CD8-positive, alpha-beta memory T cell (primary cell): ENCODE data around the gene CNFN. TPM values are rescaled to one million over a fixed set of nuclear protein-coding genes. Genes with fewer than 3 reads are reported as not detected.

Experiments
- CTCF ChIA-PET: fragments of 350-600 bp; sonication (Branson Sonifier 250); formaldehyde crosslinking; loops from one replicate; lab custom pipeline; 2021; ENCODE audit warnings: antibody characterized with exemption; lab: Charles Lee
- POLR2A ChIA-PET: fragments of 350-600 bp; sonication (Branson Sonifier 250); formaldehyde crosslinking; loops from one replicate; lab custom pipeline; 2021; ENCODE audit warnings: antibody characterized with exemption; lab: Charles Lee
- DNase-seq, 5 donors: peaks; one replicate each; pipeline versions ENCODE4 v3.0.0 to v3.0.0-alpha.2; 2020 to 2022; ENCODE audit warnings: mixed read lengths in 1 of 5
- H3K27ac ChIP-seq: one replicate; pipeline ENCODE4 v1.7.0; 2013; ENCODE audit warnings: low read depth, mild to moderate bottlenecking, low read length, moderate library complexity
- H3K27me3 ChIP-seq: 2 replicates; pipeline ENCODE4 v1.7.0; 2013; ENCODE audit warnings: low read length, mild to moderate bottlenecking; ENCODE audit not compliant: insufficient read depth, poor library complexity, severe bottlenecking
- H3K36me3 ChIP-seq: 2 replicates; pipeline ENCODE4 v1.7.0; 2013; ENCODE audit warnings: mild to moderate bottlenecking, low read length, moderate library complexity; ENCODE audit not compliant: insufficient read depth
- H3K4me1 ChIP-seq: 2 replicates; pipeline ENCODE4 v1.7.0; 2013; ENCODE audit warnings: mild to moderate bottlenecking, low read length, moderate library complexity; ENCODE audit not compliant: insufficient read depth
- H3K4me3 ChIP-seq: 2 replicates; pipeline ENCODE4 v1.7.0; 2013; ENCODE audit warnings: mild to moderate bottlenecking, low read length
- H3K9me3 ChIP-seq: 2 replicates; pipeline ENCODE4 v1.7.0; 2013; ENCODE audit warnings: mild to moderate bottlenecking, low read length
- H3K27ac Mint-ChIP-seq, 8 donors: one replicate each; pipeline ENCODE4 v1.8.0; 2020 to 2021; ENCODE audit warnings: mixed read lengths in 8 of 8, mild to moderate bottlenecking in 6 of 8, inconsistent platforms in 3 of 8, moderate library complexity in 3 of 8
- H3K27me3 Mint-ChIP-seq, 2 donors: one replicate each; pipeline ENCODE4 v1.8.0; 2020 to 2021; ENCODE audit warnings: mixed read lengths in 2 of 2, mild to moderate bottlenecking in 1 of 2, moderate library complexity in 1 of 2
- H3K36me3 Mint-ChIP-seq, 3 donors: one replicate each; pipeline ENCODE4 v1.8.0; 2020 to 2021; ENCODE audit warnings: mixed read lengths in 3 of 3, inconsistent platforms in 1 of 3, mild to moderate bottlenecking in 1 of 3
- H3K4me1 Mint-ChIP-seq, 3 donors: one replicate each; pipeline ENCODE4 v1.8.0; 2020 to 2021; ENCODE audit warnings: mixed read lengths in 3 of 3, inconsistent platforms in 1 of 3, mild to moderate bottlenecking in 1 of 3
- H3K4me3 Mint-ChIP-seq, 7 donors: one replicate each; pipeline ENCODE4 v1.8.0; 2020 to 2021; ENCODE audit warnings: mixed read lengths in 7 of 7, mild to moderate bottlenecking in 6 of 7, moderate library complexity in 4 of 7, inconsistent platforms in 2 of 7
- H3K9me3 Mint-ChIP-seq, 5 donors: one replicate each; pipeline ENCODE4 v1.8.0; 2020 to 2022; ENCODE audit warnings: mixed read lengths in 5 of 5, mild to moderate bottlenecking in 3 of 5, moderate library complexity in 2 of 5, inconsistent platforms in 1 of 5
- polyA plus RNA-seq: library from polyadenylated mRNA; unstranded; fragments of 300-500 nt; fragmentation: Illumina TruSeq; gene quantifications from one replicate; pipeline ENCODE4 v1.2.3, GENCODE V29; 2021
- total RNA-seq, 2 experiments: library from RNA; stranded (reverse); gene quantifications; one replicate each; pipeline ENCODE4 v1.2.3, GENCODE V29; 2021

The CNFN gene
- total RNA-seq (not detected), polyA plus RNA-seq (not detected)

GRCh38 chr19:42389899-42390298 lies at the start of gene CNFN:
Gene CNFN (minus strand): TSS chr19:42390297. CDS start chr19:42389037, 1,260 bp downstream.
- POLR2A ChIA-PET: no interaction called here
- H3K4me1 Mint-ChIP-seq: peaks cover 5 to 7% (median 6%) of the 10 kb centered on the region in 3 donors

GRCh38 chr19:42436006-42436405 lies 45.9 kb upstream of the CNFN start:
- no peaks in the 10 kb centered on the region for H3K36me3 Mint-ChIP-seq
- H3K9me3 Mint-ChIP-seq: no peaks in the 10 kb centered on the region
- no peak overlapping the region for H3K4me3 ChIP-seq

More at GRCh38 chr19:42389899-42390298, at the start of gene CNFN:
- DNase-seq: no peak
- H3K36me3 ChIP-seq: no peaks in the 10 kb centered on the region
- no peaks in the 10 kb centered on the region for H3K9me3 ChIP-seq
- CTCF ChIA-PET: interaction anchor here (0.7 kb wide), 1 partner anchor 11 kb away, joined by 3 read pairs; no protein-coding TSS in a partner anchor
- peak within 1 kb of the TSS in 1 of 8 donors; percentile 25 for H3K27ac Mint-ChIP-seq
- H3K9me3 Mint-ChIP-seq: no peaks in the 10 kb centered on the region
- peaks cover 28 to 37% of the 10 kb centered on the region in 2 donors for H3K27me3 Mint-ChIP-seq
- H3K4me3 ChIP-seq: no peak within 1 kb of the TSS
- peaks cover 4% of the 10 kb centered on the region for H3K27me3 ChIP-seq
- peaks cover 6% of the 10 kb centered on the region for H3K4me1 ChIP-seq
- H3K36me3 Mint-ChIP-seq: no peaks in the 10 kb centered on the region
- no peak within 1 kb of the TSS for H3K27ac ChIP-seq
- no peak within 1 kb of the TSS for H3K4me3 Mint-ChIP-seq

GRCh38 chr19:42435316-42435715 lies 45.2 kb upstream of the CNFN start:
- DNase-seq: no peak
- Histone ChIP-seq H3K36me3 (no peaks in the 10 kb centered on the region), H3K4me1 (peaks cover 2% of the 10 kb centered on the region), H3K9me3 (no peaks in the 10 kb centered on the region), H3K27me3 (no peaks in the 10 kb centered on the region), H3K4me3 (no peak overlapping the region), H3K27ac (no peak overlapping the region)
- CTCF ChIA-PET: interaction anchor here (1.2 to 5.1 kb wide), 3 partner anchors 12 to 334 kb away, joined by 3 to 27 read pairs (median 3); no protein-coding TSS in a partner anchor
- Mint-ChIP-seq H3K9me3 (no peaks in the 10 kb centered on the region), H3K27ac (no peak overlapping the region), H3K27me3 (no peaks in the 10 kb centered on the region), H3K36me3 (no peaks in the 10 kb centered on the region), H3K4me1 (peaks cover 7 to 14% (median 8%) of the 10 kb centered on the region in 3 donors), H3K4me3 (no peak overlapping the region)
- POLR2A ChIA-PET: interaction anchor here (0.6 kb wide), 1 partner anchor 20 kb away, joined by 3 read pairs; no protein-coding TSS in a partner anchor

More at GRCh38 chr19:42436006-42436405, 45.9 kb upstream of the CNFN start:
- Histone ChIP-seq H3K27ac (no peak overlapping the region), H3K36me3 (no peaks in the 10 kb centered on the region), H3K27me3 (no peaks in the 10 kb centered on the region), H3K4me1 (peaks cover 9% of the 10 kb centered on the region), H3K9me3 (no peaks in the 10 kb centered on the region)
- peaks cover 14 to 21% (median 15%) of the 10 kb centered on the region in 3 donors for H3K4me1 Mint-ChIP-seq
- CTCF ChIA-PET: interaction anchor here (5.1 kb wide), 1 partner anchor 16 kb away, joined by 27 read pairs; no protein-coding TSS in a partner anchor
- no peak for DNase-seq
- POLR2A ChIA-PET: interaction anchor here (0.6 kb wide), 1 partner anchor 21 kb away, joined by 3 read pairs; no protein-coding TSS in a partner anchor
- peak overlapping the region in 1 of 8 donors; percentile 26 for H3K27ac Mint-ChIP-seq
- no peak overlapping the region for H3K4me3 Mint-ChIP-seq
- H3K27me3 Mint-ChIP-seq: no peaks in the 10 kb centered on the region

GRCh38 chr19:42433503-42434260 lies 43.6 kb upstream of the CNFN start:
- Mint-ChIP-seq H3K9me3 (no peaks in the 10 kb centered on the region), H3K27ac (peak overlapping the region in 1 of 8 donors; percentile 55), H3K36me3 (no peaks in the 10 kb centered on the region), H3K4me1 (peaks cover 4 to 6% (median 5%) of the 10 kb centered on the region in 3 donors), H3K27me3 (no peaks in the 10 kb centered on the region), H3K4me3 (no peak overlapping the region)
- H3K9me3 ChIP-seq: no peaks in the 10 kb centered on the region
- POLR2A ChIA-PET: no interaction called here
- CTCF ChIA-PET: interaction anchor here (0.7 to 5.1 kb wide), 8 partner anchors 9 to 333 kb away, joined by 3 to 27 read pairs (median 4); no protein-coding TSS in a partner anchor
- peak; percentile 47 to 75 (median 49) for DNase-seq
- H3K4me3 ChIP-seq: no peak overlapping the region
- H3K36me3 ChIP-seq: no peaks in the 10 kb centered on the region
- no peak overlapping the region for H3K27ac ChIP-seq
- H3K27me3 ChIP-seq: no peaks in the 10 kb centered on the region
- no peaks in the 10 kb centered on the region for H3K4me1 ChIP-seq

DNA sequence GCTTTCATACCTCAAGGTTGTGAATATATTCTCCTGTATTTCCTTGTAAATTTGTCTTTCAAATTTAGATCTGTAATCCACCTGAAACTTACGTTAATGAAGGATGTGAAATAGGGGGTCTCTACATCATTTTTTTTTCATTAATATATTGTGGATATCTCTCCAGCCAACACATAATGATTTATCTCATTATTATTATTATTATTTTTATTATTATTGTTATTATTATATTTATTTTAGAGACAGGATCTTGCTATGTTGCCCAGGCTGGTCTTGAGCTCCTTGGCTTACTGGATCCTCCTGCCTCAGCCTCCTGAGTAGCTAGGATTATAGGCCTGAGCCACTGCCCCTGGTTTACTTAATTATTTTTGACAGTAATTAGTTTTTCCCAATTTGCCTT lies 41.4 kb upstream of the CNFN start:
- CTCF ChIA-PET: interaction anchor here (1.1 to 5.1 kb wide), 2 partner anchors 11 to 31 kb away, joined by 3 to 27 read pairs; no protein-coding TSS in a partner anchor
- H3K9me3 Mint-ChIP-seq: no peaks in the 10 kb centered on the region
- H3K4me1 Mint-ChIP-seq: no peaks in the 10 kb centered on the region
- H3K4me3 Mint-ChIP-seq: no peak overlapping the region
- H3K9me3 ChIP-seq: no peaks in the 10 kb centered on the region
- no peaks in the 10 kb centered on the region for H3K27me3 ChIP-seq
- POLR2A ChIA-PET: no interaction called here
- no peaks in the 10 kb centered on the region for H3K36me3 ChIP-seq
- H3K36me3 Mint-ChIP-seq: no peaks in the 10 kb centered on the region
- no peak for DNase-seq
- no peak overlapping the region for H3K27ac Mint-ChIP-seq
- no peak overlapping the region for H3K4me3 ChIP-seq
- H3K27me3 Mint-ChIP-seq: no peaks in the 10 kb centered on the region
- no peak overlapping the region for H3K27ac ChIP-seq
- H3K4me1 ChIP-seq: no peaks in the 10 kb centered on the region

- H3K27ac ChIP-seq: no peak overlapping the region
- peaks cover 6% of the 10 kb centered on the region for H3K4me1 ChIP-seq
- H3K9me3 Mint-ChIP-seq: no peaks in the 10 kb centered on the region
- H3K4me3 ChIP-seq: no peak overlapping the region
- no peak overlapping the region for H3K4me3 Mint-ChIP-seq
- no peak overlapping the region for H3K27ac Mint-ChIP-seq
- H3K27me3 Mint-ChIP-seq: no peaks in the 10 kb centered on the region
- H3K36me3 ChIP-seq: no peaks in the 10 kb centered on the region
- no peaks in the 10 kb centered on the region for H3K9me3 ChIP-seq
- H3K4me1 Mint-ChIP-seq: peaks cover 0 to 8% (median 0%) of the 10 kb centered on the region in 3 donors
- CTCF ChIA-PET: interaction anchor here (1.5 kb wide), 1 partner anchor 296 kb away, joined by 3 read pairs; the partner anchor contains the start of gene POU2F2
- POLR2A ChIA-PET: no interaction called here
- DNase-seq: no peak
- H3K36me3 Mint-ChIP-seq: no peaks in the 10 kb centered on the region
- H3K27me3 ChIP-seq: no peaks in the 10 kb centered on the region
Measured at GRCh38 chr19:42428676-42429075, 38.6 kb upstream of the CNFN start.

DNA sequence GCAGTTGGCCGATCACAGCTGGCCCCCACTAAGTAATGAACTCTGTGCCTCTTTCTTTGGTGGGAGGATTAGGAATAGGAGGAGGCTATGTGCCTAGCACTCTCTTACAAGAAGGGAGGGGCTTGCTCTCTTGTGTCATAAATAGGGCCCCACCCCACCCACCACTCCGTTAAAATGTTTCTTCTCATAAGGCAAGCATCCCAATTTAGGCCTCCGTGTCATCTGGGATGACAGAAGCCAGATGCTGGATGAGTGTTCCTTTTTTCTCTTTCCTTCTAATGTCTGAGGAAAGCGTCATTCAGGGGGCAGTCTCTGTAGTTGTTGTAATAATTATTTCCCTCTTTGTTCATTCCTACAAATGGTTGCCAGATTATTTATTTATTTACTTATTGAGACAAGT lies 37.2 kb upstream of the CNFN start, which contains the start of gene LIPE:
Gene LIPE (minus strand): TSS at position 76 of the 400 bp plus-strand sequence. CDS start 239 bp downstream, outside the sequence.
- H3K36me3 ChIP-seq: no peaks in the 10 kb centered on the region
- Mint-ChIP-seq H3K4me3 (peak within 1 kb of the TSS in 1 of 7 donors; percentile 22), H3K36me3 (peaks cover 0 to 8% (median 0%) of the 10 kb centered on the region in 3 donors), H3K27ac (no peak within 1 kb of the TSS), H3K4me1 (peaks cover 8 to 21% (median 10%) of the 10 kb centered on the region in 3 donors), H3K9me3 (no peaks in the 10 kb centered on the region), H3K27me3 (peaks cover 0 to 1% of the 10 kb centered on the region in 2 donors)
- H3K4me3 ChIP-seq: no peak within 1 kb of the TSS
- H3K9me3 ChIP-seq: no peaks in the 10 kb centered on the region
- no peak within 1 kb of the TSS for H3K27ac ChIP-seq
- no peak for DNase-seq
- POLR2A ChIA-PET: no interaction called here
- CTCF ChIA-PET: interaction anchor here (1.0 kb wide), 1 partner anchor 13 kb away, joined by 4 read pairs; no protein-coding TSS in a partner anchor
- peaks cover 10% of the 10 kb centered on the region for H3K4me1 ChIP-seq
- no peaks in the 10 kb centered on the region for H3K27me3 ChIP-seq
